GM13976 (cell line): Measurements from ENCODE around the gene BMPR1B.

Source experiments
- DNase-seq: peaks from one replicate; pipeline ENCODE4 v3.0.0; 2012; ENCODE audit warnings: low spot score
- CTCF ChIP-seq: IDR thresholded peaks from 2 replicates; pipeline ENCODE4 v1.5.1; 2012; ENCODE audit warnings: borderline replicate concordance, mild to moderate bottlenecking; ENCODE audit not compliant: insufficient read depth; ENCODE audit errors: extremely low read depth, missing control alignments, control extremely low read depth
- in situ Hi-C: fragments of 300-500 bp; cut with MboI; formaldehyde crosslinking; loops from one replicate; pipeline ENCODE4 v1.12.0; 2022; ENCODE audit warnings: low sequenced_read_pairs, mixed read lengths, inconsistent platforms; ENCODE audit not compliant: unreplicated experiment

Gene BMPR1B

GRCh38 chr4:94939791-94940519, 182.2 kb downstream of the BMPR1B start:
- no peak for DNase-seq
- no peak for TF ChIP-seq CTCF
- in situ Hi-C loops, result no loop called here

GRCh38 chr4:94940520-94940908, 182.8 kb downstream of the BMPR1B start:
- no peak for DNase-seq
- in situ Hi-C loops, result no loop called here
- TF ChIP-seq CTCF, result no peak

- in situ Hi-C loops, result no loop called here
- TF ChIP-seq CTCF, result no peak
- no peak for DNase-seq
Measured at GRCh38 chr4:94941706-94942105, 184.0 kb downstream of the BMPR1B start.

GRCh38 chr4:94944726-94945125, 187.0 kb downstream of the BMPR1B start:
- in situ Hi-C loops, result no loop called here
- DNase-seq, result no peak
- no peak for TF ChIP-seq CTCF

GRCh38 chr4:94947681-94948108, 189.9 kb downstream of the BMPR1B start:
- in situ Hi-C loops, result no loop called here
- no peak for TF ChIP-seq CTCF
- no peak for DNase-seq

- TF ChIP-seq CTCF, result no peak
- DNase-seq, result no peak
- in situ Hi-C loops, result no loop called here
Measured at GRCh38 chr4:94954251-94954650, 196.5 kb downstream of the BMPR1B start.

GRCh38 chr4:94957030-94957429, 199.3 kb downstream of the BMPR1B start:
- in situ Hi-C loops, result no loop called here
- no peak for TF ChIP-seq CTCF
- DNase-seq, result no peak
